T-helper 2 cell treated with Interferon-gamma antibody and Interleukin-4, amounts not matched to agents 5 μg/mL and 100 μg/mL, for 36 hours (primary cell): ENCODE data around the gene NUP62.

Source experiments
- DNase-seq: peaks from one replicate; pipeline ENCODE4 v3.0.0; 2021; ENCODE audit warnings: low spot score
- H3K27ac Mint-ChIP-seq: one replicate; pipeline ENCODE4 v1.8.0; 2021; ENCODE audit warnings: mild to moderate bottlenecking, mixed read lengths
- H3K27me3 Mint-ChIP-seq: one replicate; pipeline ENCODE4 v1.8.0; 2021; ENCODE audit warnings: low read depth, mixed read lengths
- H3K36me3 Mint-ChIP-seq: one replicate; pipeline ENCODE4 v1.8.0; 2021; ENCODE audit warnings: low read depth, mixed read lengths
- H3K4me1 Mint-ChIP-seq: one replicate; pipeline ENCODE4 v1.8.0; 2021; ENCODE audit warnings: low read depth, mixed read lengths
- H3K4me3 Mint-ChIP-seq: one replicate; pipeline ENCODE4 v1.8.0; 2022; ENCODE audit warnings: mild to moderate bottlenecking, moderate library complexity, mixed read lengths
- H3K9me3 Mint-ChIP-seq: one replicate; pipeline ENCODE4 v1.8.0; 2021; ENCODE audit warnings: mixed read lengths

The NUP62 gene

GRCh38 chr19:49880162-49880869 lies 49.0 kb downstream of the NUP62 start:
- no peak for DNase-seq
- no peak overlapping the region for H3K4me3 Mint-ChIP-seq
- no peak overlapping the region for H3K27ac Mint-ChIP-seq
- no peaks in the 10 kb centered on the region for H3K27me3 Mint-ChIP-seq
- peaks cover 41% of the 10 kb centered on the region for H3K36me3 Mint-ChIP-seq
- H3K4me1 Mint-ChIP-seq, result peaks cover 15% of the 10 kb centered on the region
- no peaks in the 10 kb centered on the region for H3K9me3 Mint-ChIP-seq

- H3K27me3 Mint-ChIP-seq, result no peaks in the 10 kb centered on the region
- peak overlapping the region; percentile 60 for H3K27ac Mint-ChIP-seq
- H3K9me3 Mint-ChIP-seq, result no peaks in the 10 kb centered on the region
- no peak for DNase-seq
- H3K4me3 Mint-ChIP-seq, result peak overlapping the region; percentile 15
- H3K4me1 Mint-ChIP-seq, result peaks cover 19% of the 10 kb centered on the region
- H3K36me3 Mint-ChIP-seq, result peaks cover 34% of the 10 kb centered on the region
Measured at GRCh38 chr19:49879243-49879963, 49.9 kb downstream of the NUP62 start.

- H3K36me3 Mint-ChIP-seq, result peaks cover 31% of the 10 kb centered on the region
- H3K9me3 Mint-ChIP-seq, result no peaks in the 10 kb centered on the region
- H3K4me3 Mint-ChIP-seq, result no peak overlapping the region
- H3K27me3 Mint-ChIP-seq, result no peaks in the 10 kb centered on the region
- peaks cover 19% of the 10 kb centered on the region for H3K4me1 Mint-ChIP-seq
- H3K27ac Mint-ChIP-seq, result peak overlapping the region; percentile 60
- DNase-seq, result no peak
Measured at GRCh38 chr19:49878744-49879070, 50.6 kb downstream of the NUP62 start.

- no peaks in the 10 kb centered on the region for H3K9me3 Mint-ChIP-seq
- H3K36me3 Mint-ChIP-seq, result peaks cover 25% of the 10 kb centered on the region
- no peak overlapping the region for H3K4me3 Mint-ChIP-seq
- peaks cover 19% of the 10 kb centered on the region for H3K4me1 Mint-ChIP-seq
- H3K27me3 Mint-ChIP-seq, result no peaks in the 10 kb centered on the region
- DNase-seq, result peak; percentile 98
- no peak overlapping the region for H3K27ac Mint-ChIP-seq
Measured at GRCh38 chr19:49877879-49878743, 51.2 kb downstream of the NUP62 start.

GRCh38 chr19:49877020-49877878 lies 52.1 kb downstream of the NUP62 start, which contains the start of the genes AKT1S1 and TBC1D17:
Gene AKT1S1 (minus strand): TSS chr19:49877355. CDS start chr19:49873295, 4,060 bp downstream.
Gene TBC1D17 (plus strand): TSS chr19:49877702. CDS start chr19:49877724, 22 bp downstream.
- DNase-seq, result peak; percentile 100
- Mint-ChIP-seq H3K4me1 (peaks cover 19% of the 10 kb centered on the region), H3K27ac (no peak within 1 kb of the TSS), H3K4me3 (no peak within 1 kb of the TSS), H3K36me3 (peaks cover 17% of the 10 kb centered on the region), H3K27me3 (no peaks in the 10 kb centered on the region), H3K9me3 (no peaks in the 10 kb centered on the region)

- H3K4me1 Mint-ChIP-seq, result peaks cover 21% of the 10 kb centered on the region
Measured at GRCh38 chr19:49876422-49877019, 52.8 kb downstream of the NUP62 start.

GRCh38 chr19:49875857-49876421 lies 53.4 kb downstream of the NUP62 start:
- no peak overlapping the region for H3K27ac Mint-ChIP-seq
- peak; percentile 51 for DNase-seq
- H3K36me3 Mint-ChIP-seq, result peaks cover 7% of the 10 kb centered on the region
- H3K4me1 Mint-ChIP-seq, result peaks cover 21% of the 10 kb centered on the region
- no peaks in the 10 kb centered on the region for H3K9me3 Mint-ChIP-seq
- no peaks in the 10 kb centered on the region for H3K27me3 Mint-ChIP-seq
- H3K4me3 Mint-ChIP-seq, result no peak overlapping the region

More at GRCh38 chr19:49876422-49877019, 52.8 kb downstream of the NUP62 start:
- no peak overlapping the region for H3K4me3 Mint-ChIP-seq
- H3K9me3 Mint-ChIP-seq, result no peaks in the 10 kb centered on the region
- no peak overlapping the region for H3K27ac Mint-ChIP-seq
- DNase-seq, result peak; percentile 97
- no peaks in the 10 kb centered on the region for H3K27me3 Mint-ChIP-seq
- peaks cover 9% of the 10 kb centered on the region for H3K36me3 Mint-ChIP-seq

GRCh38 chr19:49875177-49875576 lies 54.1 kb downstream of the NUP62 start:
- no peaks in the 10 kb centered on the region for H3K9me3 Mint-ChIP-seq
- H3K27ac Mint-ChIP-seq, result no peak overlapping the region
- H3K27me3 Mint-ChIP-seq, result no peaks in the 10 kb centered on the region
- H3K4me1 Mint-ChIP-seq, result peaks cover 25% of the 10 kb centered on the region
- H3K4me3 Mint-ChIP-seq, result no peak overlapping the region
- DNase-seq, result no peak
- peaks cover 11% of the 10 kb centered on the region for H3K36me3 Mint-ChIP-seq

- no peaks in the 10 kb centered on the region for H3K9me3 Mint-ChIP-seq
Measured at GRCh38 chr19:49874503-49875157, 54.7 kb downstream of the NUP62 start.

GRCh38 chr19:49873834-49874233 lies 55.5 kb downstream of the NUP62 start:
- no peaks in the 10 kb centered on the region for H3K9me3 Mint-ChIP-seq
- no peak overlapping the region for H3K4me3 Mint-ChIP-seq
- H3K27ac Mint-ChIP-seq, result no peak overlapping the region
- H3K27me3 Mint-ChIP-seq, result no peaks in the 10 kb centered on the region
- H3K4me1 Mint-ChIP-seq, result peaks cover 23% of the 10 kb centered on the region
- DNase-seq, result no peak
- peaks cover 8% of the 10 kb centered on the region for H3K36me3 Mint-ChIP-seq

More at GRCh38 chr19:49874503-49875157, 54.7 kb downstream of the NUP62 start:
- H3K36me3 Mint-ChIP-seq, result peaks cover 11% of the 10 kb centered on the region
- peak overlapping the region; percentile 46 for H3K27ac Mint-ChIP-seq
- no peak for DNase-seq
- no peaks in the 10 kb centered on the region for H3K27me3 Mint-ChIP-seq
- no peak overlapping the region for H3K4me3 Mint-ChIP-seq
- H3K4me1 Mint-ChIP-seq, result peaks cover 27% of the 10 kb centered on the region

GRCh38 chr19:49873129-49873521 lies 56.2 kb downstream of the NUP62 start:
- Mint-ChIP-seq H3K9me3 (no peaks in the 10 kb centered on the region), H3K27me3 (no peaks in the 10 kb centered on the region), H3K4me1 (peaks cover 23% of the 10 kb centered on the region), H3K4me3 (no peak overlapping the region), H3K36me3 (peaks cover 7% of the 10 kb centered on the region), H3K27ac (no peak overlapping the region)
- DNase-seq, result no peak
